UCSD-AML1 (cell line): ENCODE results near the gene C12orf57.
"Not testable (repeated sequence)": the region's sequence is repeated elsewhere in the genome, so short reads cannot be mapped to it uniquely, and the experiment has no call there.

ENCODE experiments used
- DNase-seq: peaks from one replicate; lab custom pipeline; 2025; ENCODE audit not compliant: unreplicated experiment; lab: John Stamatoyannopoulos, UW

The C12orf57 gene, protein sequence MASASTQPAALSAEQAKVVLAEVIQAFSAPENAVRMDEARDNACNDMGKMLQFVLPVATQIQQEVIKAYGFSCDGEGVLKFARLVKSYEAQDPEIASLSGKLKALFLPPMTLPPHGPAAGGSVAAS

DNA sequence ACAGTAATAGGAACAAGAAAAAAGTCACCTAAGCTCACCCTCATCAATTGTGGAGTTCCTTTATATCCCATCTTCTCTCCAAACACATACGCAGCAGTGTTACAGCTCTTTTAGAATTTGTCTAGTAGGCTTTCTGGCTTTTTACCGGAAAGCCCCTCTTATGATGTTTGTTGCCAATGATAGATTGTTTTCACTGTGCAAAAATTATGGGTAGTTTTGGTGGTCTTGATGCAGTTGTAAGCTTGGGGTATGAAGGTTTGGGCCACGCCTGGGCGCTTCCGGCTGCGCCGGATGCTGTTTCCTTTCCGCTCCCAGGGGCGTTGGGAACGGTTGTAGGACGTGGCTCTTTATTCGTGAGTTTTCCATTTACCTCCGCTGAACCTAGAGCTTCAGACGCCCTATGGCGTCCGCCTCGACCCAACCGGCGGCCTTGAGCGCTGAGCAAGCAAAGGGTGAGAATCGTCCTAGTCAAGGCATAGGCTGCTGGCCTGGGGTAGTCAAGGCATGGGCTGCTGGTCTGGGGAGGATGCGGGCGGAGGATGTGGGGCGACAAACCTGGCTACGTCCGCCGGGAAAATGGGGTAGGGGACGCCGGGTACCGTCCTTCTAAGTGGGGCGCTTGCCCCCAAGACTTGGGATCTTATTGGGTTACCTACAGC lies at the start of gene C12orf57, which contains the start of gene RNU7-1:
TSS of gene C12orf57 (plus strand) at position 301 of the 659 bp plus-strand sequence. CDS start at position 401, 100 bp downstream.
TSS of gene RNU7-1 (plus strand) at position 95 of the 659 bp plus-strand sequence.
- peak; percentile 86 for DNase-seq

GRCh38 chr12:6894321-6894720 lies 49.5 kb upstream of the C12orf57 start:
- DNase-seq = no peak

GRCh38 chr12:6896846-6897435 lies 46.9 kb upstream of the C12orf57 start:
- DNase-seq = no peak

GRCh38 chr12:6899427-6899826 lies 44.4 kb upstream of the C12orf57 start:
- no peak for DNase-seq

- DNase-seq = peak; percentile 48
Observed at GRCh38 chr12:6899837-6900519, 43.8 kb upstream of the C12orf57 start.

DNA sequence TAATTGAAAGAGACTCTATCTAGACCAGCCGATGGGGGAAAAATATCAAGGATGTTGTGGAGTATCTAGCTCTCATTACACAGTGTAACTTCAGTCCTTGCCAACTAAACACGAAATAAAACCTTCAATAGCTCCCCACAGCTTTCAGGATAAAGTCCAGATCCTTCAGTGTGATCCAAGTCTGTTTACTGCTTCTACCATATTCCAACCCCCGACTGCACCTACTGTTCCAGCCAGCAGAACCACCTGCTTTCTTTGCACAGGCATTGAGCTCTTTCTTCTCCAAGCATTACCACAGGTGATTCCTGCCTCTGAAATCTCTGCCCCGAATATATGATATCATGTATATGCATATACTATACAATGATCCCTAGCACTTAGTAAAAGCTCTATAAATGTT lies 41.4 kb upstream of the C12orf57 start:
- no peak for DNase-seq

GRCh38 chr12:6903722-6904121 lies 40.1 kb upstream of the C12orf57 start:
- no peak for DNase-seq

DNA sequence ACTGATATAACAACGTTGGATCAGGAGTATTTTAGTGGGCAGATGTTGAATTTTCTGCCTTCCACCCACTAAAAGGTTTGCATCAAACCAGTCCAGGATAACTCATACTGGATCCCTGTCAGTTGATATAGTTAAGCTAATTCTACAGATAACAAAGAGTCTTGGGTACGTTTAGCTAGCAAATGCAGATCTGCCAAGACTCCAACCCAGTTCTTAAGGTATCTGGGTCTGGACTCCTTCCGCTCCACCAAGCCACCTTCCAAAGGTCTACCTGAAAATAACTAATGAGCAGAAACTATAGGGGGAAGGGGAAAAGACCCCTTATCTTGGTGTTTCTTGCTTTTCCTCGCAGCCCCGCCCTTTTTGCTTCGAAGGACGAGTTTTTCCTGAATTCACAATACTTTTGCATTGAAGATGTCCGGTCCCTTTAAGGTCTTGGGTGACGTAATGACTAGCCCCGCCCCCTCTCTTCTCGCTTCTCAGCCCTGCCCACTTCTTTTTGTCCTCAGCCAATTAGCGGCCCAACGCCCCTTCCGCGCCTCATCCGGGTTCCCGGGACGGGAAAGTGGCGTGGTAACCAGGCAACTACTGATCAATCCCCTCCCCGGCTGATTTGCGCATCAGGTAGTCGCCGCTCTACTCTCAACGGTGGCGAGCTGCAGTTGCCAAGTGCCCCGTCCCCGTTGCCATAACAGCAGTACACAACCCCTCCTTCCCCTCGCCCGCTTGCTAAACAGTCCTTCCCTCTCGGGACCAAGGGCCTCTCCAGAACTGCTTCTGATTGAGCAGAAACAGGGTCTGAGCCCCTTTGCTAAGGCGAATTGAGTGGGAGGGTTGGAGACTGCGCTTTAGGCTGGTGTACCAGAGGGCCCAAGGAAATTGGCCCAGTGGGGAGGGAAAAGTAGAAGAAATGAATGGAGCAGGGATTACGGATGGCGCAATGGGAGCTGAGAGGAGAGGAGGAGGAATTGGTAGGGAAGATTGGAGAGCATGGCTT lies 39.2 kb upstream of the C12orf57 start, which contains the start of gene LRRC23:
TSS of gene LRRC23 (plus strand) at position 543 of the 997 bp plus-strand sequence. CDS start 812 bp downstream, outside the sequence.
- DNase-seq = peak; percentile 93

DNA sequence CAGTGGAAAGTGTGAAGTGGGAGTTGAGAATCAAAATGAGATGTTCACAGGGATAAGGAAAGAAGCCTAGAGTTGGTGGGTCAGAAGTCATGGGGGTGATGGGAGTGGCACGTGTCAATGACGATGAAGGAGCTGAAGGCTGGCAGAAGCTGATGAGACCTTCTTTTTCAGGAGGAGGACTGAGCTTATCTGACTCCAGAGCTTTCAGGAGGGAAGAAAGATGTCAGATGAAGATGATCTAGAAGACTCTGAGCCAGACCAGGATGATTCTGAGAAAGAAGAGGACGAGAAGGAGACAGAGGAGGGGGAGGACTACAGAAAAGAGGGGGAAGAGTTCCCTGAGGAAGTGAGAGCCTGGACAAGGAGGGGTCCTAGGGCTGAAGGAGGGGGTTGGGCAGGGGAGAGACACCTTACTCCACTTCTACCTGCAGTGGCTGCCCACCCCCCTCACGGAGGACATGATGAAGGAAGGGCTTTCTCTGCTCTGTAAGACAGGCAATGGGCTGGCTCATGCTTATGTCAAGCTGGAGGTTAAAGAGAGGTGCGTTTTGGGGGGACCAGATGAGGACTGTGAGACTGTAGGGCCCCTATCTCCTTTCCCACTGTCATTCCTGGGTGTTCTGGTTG lies 38.3 kb upstream of the C12orf57 start:
- DNase-seq = no peak

GRCh38 chr12:6908141-6908540 lies 35.7 kb upstream of the C12orf57 start:
- not testable (repeated sequence) for DNase-seq

- no peak for DNase-seq
Observed at GRCh38 chr12:6909421-6910145, 34.2 kb upstream of the C12orf57 start.

DNA sequence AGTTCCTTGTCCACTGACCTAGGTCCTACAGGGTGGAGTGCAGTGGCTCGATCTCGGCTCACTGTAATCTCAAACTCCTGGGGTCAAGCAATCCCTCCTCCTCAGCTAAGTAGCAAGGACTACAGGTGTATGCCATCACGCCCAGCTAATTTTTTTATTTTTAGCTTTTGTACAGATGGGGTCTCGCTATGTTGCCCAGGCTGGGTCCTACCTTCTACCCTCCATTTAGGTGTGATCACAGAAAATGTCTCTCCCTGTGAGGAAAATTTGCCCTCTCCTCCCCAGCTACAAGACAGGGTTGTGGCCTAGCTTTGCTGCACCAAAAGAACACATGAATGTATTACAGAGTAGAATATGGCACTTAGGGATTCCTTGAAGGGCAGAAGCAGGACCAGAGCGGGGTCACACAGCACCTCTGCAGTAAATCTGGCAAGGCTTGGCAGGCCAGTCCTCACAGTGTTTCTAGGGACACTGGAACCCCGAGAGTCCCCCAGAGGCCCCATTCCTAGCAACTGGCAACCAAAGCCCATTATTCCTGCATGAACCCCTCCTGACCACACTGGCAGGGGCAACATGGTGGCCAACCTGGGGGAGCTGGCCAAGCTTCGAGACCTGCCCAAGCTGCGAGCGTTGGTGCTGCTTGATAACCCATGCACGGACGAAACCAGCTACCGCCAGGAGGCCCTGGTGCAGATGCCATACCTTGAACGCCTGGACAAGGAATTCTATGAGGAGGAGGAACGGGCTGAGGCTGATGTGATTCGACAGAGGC lies 31.5 kb upstream of the C12orf57 start:
- no peak for DNase-seq

DNA sequence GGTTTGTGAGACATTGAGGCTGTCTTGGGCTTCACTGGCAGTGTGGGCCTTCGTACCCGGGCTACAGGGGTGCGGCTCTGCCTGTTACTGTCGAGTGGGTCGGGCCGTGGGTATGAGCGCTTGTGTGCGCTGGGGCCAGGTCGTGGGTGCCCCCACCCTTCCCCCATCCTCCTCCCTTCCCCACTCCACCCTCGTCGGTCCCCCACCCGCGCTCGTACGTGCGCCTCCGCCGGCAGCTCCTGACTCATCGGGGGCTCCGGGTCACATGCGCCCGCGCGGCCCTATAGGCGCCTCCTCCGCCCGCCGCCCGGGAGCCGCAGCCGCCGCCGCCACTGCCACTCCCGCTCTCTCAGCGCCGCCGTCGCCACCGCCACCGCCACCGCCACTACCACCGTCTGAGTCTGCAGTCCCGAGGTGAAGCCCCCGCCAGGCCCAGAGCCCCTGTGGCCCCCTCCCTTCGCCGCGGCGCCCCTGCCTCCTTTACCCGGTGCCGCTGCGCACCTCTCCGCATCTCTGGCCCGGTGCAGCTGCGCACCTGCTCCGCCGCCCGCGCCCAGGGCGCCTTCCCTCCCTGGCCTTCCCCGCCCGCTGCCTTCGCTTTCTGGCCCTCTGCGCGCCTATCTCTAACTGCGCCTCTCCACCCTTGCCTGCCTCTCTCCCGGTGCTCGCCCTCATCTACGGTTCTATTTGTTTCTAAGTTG lies 29.4 kb upstream of the C12orf57 start, which contains the start of gene ENO2:
TSS of gene ENO2 (plus strand) at position 335 of the 701 bp plus-strand sequence. CDS start 1,253 bp downstream, outside the sequence.
- DNase-seq = peak; percentile 33

DNA sequence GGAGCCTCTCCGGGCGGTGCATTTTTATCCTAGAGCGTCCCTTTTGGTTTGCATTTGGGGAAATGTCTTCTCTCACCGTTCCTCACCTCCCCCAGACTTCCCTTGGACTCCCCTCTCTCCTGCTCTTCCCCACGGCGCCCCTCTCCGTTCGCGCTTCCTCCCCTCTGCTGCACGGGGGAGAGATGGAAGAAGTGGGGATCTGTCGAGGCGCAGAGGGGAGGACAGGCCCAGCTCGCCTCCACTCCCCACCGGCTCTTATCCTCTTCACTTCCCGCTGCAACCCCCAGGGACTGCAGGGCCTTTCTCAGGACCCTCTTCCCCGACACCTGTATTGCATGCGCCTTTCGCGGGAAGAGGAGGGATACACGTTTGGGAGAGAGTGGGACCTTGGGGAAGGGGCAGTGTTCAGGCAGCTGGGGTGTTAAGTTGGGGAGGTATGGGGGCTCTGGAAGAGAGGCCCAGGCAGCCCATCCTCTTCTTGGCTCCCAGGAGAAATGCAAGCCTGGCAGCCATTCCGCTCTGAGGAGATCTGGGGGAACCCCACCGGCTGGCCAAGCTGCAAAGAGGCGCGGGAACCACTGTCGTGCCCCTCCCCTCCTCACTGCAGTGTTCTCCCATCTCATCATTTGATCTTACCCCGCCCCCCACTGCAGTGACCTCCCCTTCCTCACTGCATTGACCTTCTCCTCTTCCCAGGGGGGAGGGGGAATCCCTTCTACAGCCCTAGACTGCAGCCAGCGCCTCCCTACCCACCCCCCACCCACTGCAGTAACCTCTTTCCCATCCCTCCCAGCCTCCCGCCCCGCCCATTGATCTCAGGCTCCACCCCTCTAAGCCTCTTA lies 28.7 kb upstream of the C12orf57 start:
- DNase-seq = no peak

- DNase-seq = no peak
Observed at GRCh38 chr12:6915789-6916285, 28.0 kb upstream of the C12orf57 start.

- no peak for DNase-seq
Observed at GRCh38 chr12:6916426-6917200, 27.2 kb upstream of the C12orf57 start.
